Caco-2 (cell line): ENCODE results near the gene ADIPOR2. TPM values are rescaled to one million over a fixed set of nuclear protein-coding genes. Genes with fewer than 3 reads are reported as not detected.

Experiments
- BruUV-seq: library from RNA; stranded (reverse); fragments of 400-500 nt; replicated peaks from 2 replicates; lab custom pipeline; 2021; lab: Mats Ljungman, UMichigan
- CTCF ChIA-PET: fragments of 300-600 bp; sonication (Branson Sonifier 250); formaldehyde crosslinking; loops from one replicate; lab custom pipeline; 2022; ENCODE audit warnings: antibody characterized with exemption; lab: Charles Lee
- POLR2A ChIA-PET: fragments of 300-600 bp; sonication (Branson Sonifier 250); formaldehyde crosslinking; loops from one replicate; lab custom pipeline; 2022; ENCODE audit warnings: antibody characterized with exemption; lab: Charles Lee
- DNase-seq, 2 experiments: peaks; one replicate each; pipeline versions ENCODE4 v3.0.0 to v3.0.0-alpha.2; 2020 to 2022
- H3K27me3 ChIP-seq: replicated peaks from 2 replicates; pipeline ENCODE4 v1.6.0; 2011; ENCODE audit warnings: low read length; ENCODE audit not compliant: control insufficient read depth, insufficient read depth
- H3K36me3 ChIP-seq: 2 replicates; pipeline ENCODE4 v1.5.1; 2011; ENCODE audit warnings: low read length; ENCODE audit not compliant: control insufficient read depth, insufficient read depth
- H3K4me1 ChIP-seq: fragments of 250-450 bp; sonication (Bioruptor Pico); 2 replicates; pipeline ENCODE4 v1.5.1; 2020; ENCODE audit warnings: mild to moderate bottlenecking
- H3K4me3 ChIP-seq: 2 replicates; pipeline ENCODE4 v1.5.1; 2011; ENCODE audit warnings: low read depth, mild to moderate bottlenecking, control low read depth, low read length
- H3K9me3 ChIP-seq: fragments of 250-450 bp; sonication (Bioruptor Pico); 2 replicates; pipeline ENCODE4 v1.5.1; 2020; ENCODE audit warnings: mild to moderate bottlenecking, moderate library complexity
- H3K27ac Mint-ChIP-seq: one replicate; pipeline ENCODE4 v1.8.0; 2022; ENCODE audit warnings: mixed read lengths; ENCODE audit not compliant: unreplicated experiment
- H3K27me3 Mint-ChIP-seq: one replicate; pipeline ENCODE4 v1.8.0; 2022; ENCODE audit warnings: mixed read lengths; ENCODE audit not compliant: insufficient read depth, unreplicated experiment
- H3K36me3 Mint-ChIP-seq: one replicate; pipeline ENCODE4 v1.8.0; 2022; ENCODE audit warnings: mild to moderate bottlenecking, mixed read lengths; ENCODE audit not compliant: insufficient read depth, unreplicated experiment
- H3K4me1 Mint-ChIP-seq: one replicate; pipeline ENCODE4 v1.8.0; 2022; ENCODE audit warnings: low read depth, mixed read lengths; ENCODE audit not compliant: unreplicated experiment
- H3K4me3 Mint-ChIP-seq: one replicate; pipeline ENCODE4 v1.8.0; 2022; ENCODE audit warnings: mild to moderate bottlenecking, moderate library complexity, mixed read lengths; ENCODE audit not compliant: unreplicated experiment
- H3K9me3 Mint-ChIP-seq: one replicate; pipeline ENCODE4 v1.8.0; 2022; ENCODE audit warnings: mixed read lengths; ENCODE audit not compliant: unreplicated experiment
- intact Hi-C: fragments of 100-400 bp; cut with micrococcal nuclease; formaldehyde crosslinking; loops from one replicate; pipeline ENCODE4 v1.10.0; 2022; ENCODE audit not compliant: unreplicated experiment
- total RNA-seq: library from RNA; stranded (reverse); gene quantifications from 2 replicates; pipeline ENCODE4 v1.2.3, GENCODE V29; 2022
- TF ChIP-seq, protein P1 (sequence below), 2 experiments: fragments of 200-600 bp in 1 of 2; IDR thresholded peaks; 1 replicate in 1 of 2; 2 replicates in 1 of 2; pipeline versions ENCODE4 v1.5.1 to v1.8.0; 2011 to 2022; ENCODE audit warnings: antibody characterized with exemption in 1 of 2, control low read depth in 1 of 2, inconsistent platforms in 1 of 2, low read depth in 1 of 2, low read length in 1 of 2, mild to moderate bottlenecking in 1 of 2, moderate library complexity in 1 of 2; ENCODE audit not compliant: insufficient read depth in 1 of 2, severe bottlenecking in 1 of 2, unreplicated experiment in 1 of 2

Gene ADIPOR2
- total RNA-seq, 1 experiment from 2014 or later = 119 TPM

DNA sequence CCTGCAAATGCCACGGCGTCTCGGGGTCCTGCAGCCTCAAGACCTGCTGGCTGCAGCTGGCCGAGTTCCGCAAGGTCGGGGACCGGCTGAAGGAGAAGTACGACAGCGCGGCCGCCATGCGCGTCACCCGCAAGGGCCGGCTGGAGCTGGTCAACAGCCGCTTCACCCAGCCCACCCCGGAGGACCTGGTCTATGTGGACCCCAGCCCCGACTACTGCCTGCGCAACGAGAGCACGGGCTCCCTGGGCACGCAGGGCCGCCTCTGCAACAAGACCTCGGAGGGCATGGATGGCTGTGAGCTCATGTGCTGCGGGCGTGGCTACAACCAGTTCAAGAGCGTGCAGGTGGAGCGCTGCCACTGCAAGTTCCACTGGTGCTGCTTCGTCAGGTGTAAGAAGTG lies 45.1 kb upstream of the ADIPOR2 start:
- TF ChIP-seq, protein P1, sequence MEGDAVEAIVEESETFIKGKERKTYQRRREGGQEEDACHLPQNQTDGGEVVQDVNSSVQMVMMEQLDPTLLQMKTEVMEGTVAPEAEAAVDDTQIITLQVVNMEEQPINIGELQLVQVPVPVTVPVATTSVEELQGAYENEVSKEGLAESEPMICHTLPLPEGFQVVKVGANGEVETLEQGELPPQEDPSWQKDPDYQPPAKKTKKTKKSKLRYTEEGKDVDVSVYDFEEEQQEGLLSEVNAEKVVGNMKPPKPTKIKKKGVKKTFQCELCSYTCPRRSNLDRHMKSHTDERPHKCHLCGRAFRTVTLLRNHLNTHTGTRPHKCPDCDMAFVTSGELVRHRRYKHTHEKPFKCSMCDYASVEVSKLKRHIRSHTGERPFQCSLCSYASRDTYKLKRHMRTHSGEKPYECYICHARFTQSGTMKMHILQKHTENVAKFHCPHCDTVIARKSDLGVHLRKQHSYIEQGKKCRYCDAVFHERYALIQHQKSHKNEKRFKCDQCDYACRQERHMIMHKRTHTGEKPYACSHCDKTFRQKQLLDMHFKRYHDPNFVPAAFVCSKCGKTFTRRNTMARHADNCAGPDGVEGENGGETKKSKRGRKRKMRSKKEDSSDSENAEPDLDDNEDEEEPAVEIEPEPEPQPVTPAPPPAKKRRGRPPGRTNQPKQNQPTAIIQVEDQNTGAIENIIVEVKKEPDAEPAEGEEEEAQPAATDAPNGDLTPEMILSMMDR (IDR thresholded peaks at IDR 0.05; ENCODE audit: insufficient read depth in 1 of 2, low read depth in 1 of 2, low read length in 1 of 2, severe bottlenecking in 1 of 2, unreplicated experiment in 1 of 2) = no peak
- Mint-ChIP-seq H3K27me3 (no peaks in the 10 kb centered on the region), H3K9me3 (no peaks in the 10 kb centered on the region), H3K36me3 (no peaks in the 10 kb centered on the region), H3K27ac (no peak overlapping the region), H3K4me1 (peaks cover 9% of the 10 kb centered on the region), H3K4me3 (no peak overlapping the region)
- H3K27me3 ChIP-seq = no peaks in the 10 kb centered on the region
- ChIA-PET CTCF (no interaction called here), POLR2A (no interaction called here)
- no peaks in the 10 kb centered on the region for H3K36me3 ChIP-seq
- H3K9me3 ChIP-seq = no peaks in the 10 kb centered on the region
- H3K4me1 ChIP-seq = peaks cover 7% of the 10 kb centered on the region
- H3K4me3 ChIP-seq = no peak overlapping the region
- DNase-seq = no peak
- intact Hi-C loops = no loop called here
- BruUV-seq = no TSS peak

DNA sequence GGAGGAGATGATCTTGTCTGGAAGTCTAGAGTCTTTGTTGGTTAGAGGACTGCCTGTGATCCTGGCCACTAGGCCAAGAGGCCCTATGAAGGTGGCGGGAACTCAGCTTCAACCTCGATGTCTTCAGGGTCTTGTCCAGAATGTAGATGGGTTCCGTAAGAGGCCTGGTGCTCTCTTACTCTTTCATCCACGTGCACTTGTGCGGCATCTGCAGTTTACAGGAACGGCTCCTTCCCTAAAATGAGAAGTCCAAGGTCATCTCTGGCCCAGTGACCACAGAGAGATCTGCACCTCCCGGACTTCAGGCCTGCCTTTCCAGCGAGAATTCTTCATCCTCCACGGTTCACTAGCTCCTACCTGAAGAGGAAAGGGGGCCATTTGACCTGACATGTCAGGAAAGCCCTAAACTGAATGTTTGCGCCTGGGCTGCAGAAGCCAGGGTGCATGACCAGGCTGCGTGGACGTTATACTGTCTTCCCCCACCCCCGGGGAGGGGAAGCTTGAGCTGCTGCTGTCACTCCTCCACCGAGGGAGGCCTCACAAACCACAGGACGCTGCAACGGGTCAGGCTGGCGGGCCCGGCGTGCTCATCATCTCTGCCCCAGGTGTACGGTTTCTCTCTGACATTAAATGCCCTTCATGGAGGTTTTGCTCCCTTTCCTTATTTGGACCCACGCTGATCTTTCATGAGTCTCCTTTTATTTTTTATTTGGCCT lies 44.1 kb upstream of the ADIPOR2 start:
- intact Hi-C loops = no loop called here
- ChIA-PET CTCF (no interaction called here), POLR2A (no interaction called here)
- Mint-ChIP-seq H3K36me3 (no peaks in the 10 kb centered on the region), H3K9me3 (no peaks in the 10 kb centered on the region), H3K27ac (no peak overlapping the region), H3K27me3 (no peaks in the 10 kb centered on the region), H3K4me3 (no peak overlapping the region), H3K4me1 (peaks cover 9% of the 10 kb centered on the region)
- H3K4me1 ChIP-seq = peaks cover 7% of the 10 kb centered on the region
- TF ChIP-seq, protein P1 (IDR thresholded peaks at IDR 0.05; ENCODE audit: insufficient read depth in 1 of 2, low read depth in 1 of 2, low read length in 1 of 2, severe bottlenecking in 1 of 2, unreplicated experiment in 1 of 2) = no peak
- no peak overlapping the region for H3K4me3 ChIP-seq
- H3K27me3 ChIP-seq = no peaks in the 10 kb centered on the region
- H3K36me3 ChIP-seq = no peaks in the 10 kb centered on the region
- DNase-seq = no peak
- no peaks in the 10 kb centered on the region for H3K9me3 ChIP-seq
- no TSS peak for BruUV-seq

DNA sequence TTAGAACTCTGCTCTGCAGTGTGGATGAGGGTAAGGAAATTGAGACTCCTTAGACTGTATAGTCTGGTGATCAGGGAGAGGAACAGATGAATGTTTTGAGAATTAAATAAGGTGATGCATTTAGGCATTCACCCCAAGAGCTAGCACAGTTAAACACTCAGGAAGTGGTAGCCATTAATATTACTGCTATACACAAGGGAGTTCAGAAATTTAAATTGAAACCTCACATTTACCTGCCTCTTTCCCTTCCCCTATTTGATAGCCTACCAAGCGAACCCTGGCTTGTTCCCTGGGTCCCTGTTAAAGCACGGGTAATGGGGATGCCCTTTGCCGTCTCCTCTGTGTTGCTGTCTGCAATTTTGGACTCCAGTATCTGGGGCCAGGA lies 43.6 kb upstream of the ADIPOR2 start:
- ChIA-PET POLR2A (interaction anchor here (0.5 kb wide), 1 partner anchor 530 kb away, joined by 3 read pairs; no protein-coding TSS in a partner anchor), CTCF (interaction anchor here (3.8 kb wide), 1 partner anchor 292 kb away, joined by 12 read pairs; no protein-coding TSS in a partner anchor)
- TF ChIP-seq, protein P1 (IDR thresholded peaks at IDR 0.05; ENCODE audit: insufficient read depth in 1 of 2, low read depth in 1 of 2, low read length in 1 of 2, severe bottlenecking in 1 of 2, unreplicated experiment in 1 of 2) = no peak
- H3K27ac Mint-ChIP-seq = no peak overlapping the region
- Histone ChIP-seq H3K9me3 (no peaks in the 10 kb centered on the region), H3K36me3 (no peaks in the 10 kb centered on the region), H3K4me1 (peaks cover 6% of the 10 kb centered on the region), H3K4me3 (no peak overlapping the region), H3K27me3 (no peaks in the 10 kb centered on the region)
- H3K4me3 Mint-ChIP-seq = no peak overlapping the region
- no TSS peak for BruUV-seq
- no peaks in the 10 kb centered on the region for H3K36me3 Mint-ChIP-seq
- H3K4me1 Mint-ChIP-seq = peaks cover 8% of the 10 kb centered on the region
- intact Hi-C loops = no loop called here
- H3K27me3 Mint-ChIP-seq = no peaks in the 10 kb centered on the region
- no peaks in the 10 kb centered on the region for H3K9me3 Mint-ChIP-seq
- DNase-seq = no peak
